Ureter (tissue), 1 donor: ENCODE measurements around the gene THRA. TPM values are rescaled to one million over a fixed set of nuclear protein-coding genes. Genes with fewer than 3 reads are reported as not detected.

Experiments
- DNase-seq: peaks from one replicate; pipeline ENCODE4 v3.0.0-alpha.2; 2020; ENCODE audit warnings: low spot score
- total RNA-seq: library from RNA; stranded (reverse); gene quantifications from one replicate; pipeline ENCODE4 v1.2.4, GENCODE V29; 2023
- donor health status: DM: yes; HTN: yes; CAD: no.

THRA gene
- total RNA-seq, 1 donor from 2014 or later: 54.7 TPM

DNA sequence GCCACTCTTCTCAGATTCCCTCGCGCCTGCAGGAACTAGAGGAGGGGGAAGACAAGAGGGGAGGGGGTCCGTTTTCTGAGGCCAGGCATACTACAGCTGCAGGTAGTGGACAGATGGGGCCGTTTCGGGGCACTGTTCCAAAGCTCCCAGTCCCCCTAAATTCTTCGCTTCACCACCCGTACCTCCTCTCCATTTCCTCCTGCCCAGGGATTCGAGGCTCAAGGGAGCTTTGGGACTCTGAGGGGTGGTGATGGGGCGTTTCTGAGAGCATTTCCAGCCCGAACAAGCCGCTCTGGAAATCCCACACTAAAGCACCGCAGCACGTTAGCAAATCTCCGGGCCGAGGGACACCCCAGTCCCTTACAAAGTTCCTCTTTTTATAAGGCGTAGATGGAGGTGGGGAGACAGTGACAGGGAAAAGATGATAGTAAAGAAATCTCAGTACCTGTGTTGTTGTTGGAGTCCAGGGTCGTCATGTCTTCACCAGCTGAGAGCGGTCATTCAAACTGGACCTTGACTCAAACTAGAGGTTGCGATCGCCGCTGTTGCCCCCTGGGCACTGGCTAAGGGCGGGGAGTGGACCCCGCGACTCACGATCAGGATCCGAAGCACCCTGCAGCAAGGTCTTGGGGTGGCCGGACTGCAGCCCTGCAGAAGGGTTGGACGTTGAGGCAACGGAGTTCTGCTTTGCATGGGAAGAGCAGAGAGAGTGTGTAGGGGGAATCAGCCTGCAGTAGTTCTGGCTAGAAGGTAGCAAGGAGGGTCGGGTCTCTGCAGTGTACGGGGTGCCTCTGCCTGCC is 37.1 kb downstream of the THRA start:
- no peak for DNase-seq

DNA sequence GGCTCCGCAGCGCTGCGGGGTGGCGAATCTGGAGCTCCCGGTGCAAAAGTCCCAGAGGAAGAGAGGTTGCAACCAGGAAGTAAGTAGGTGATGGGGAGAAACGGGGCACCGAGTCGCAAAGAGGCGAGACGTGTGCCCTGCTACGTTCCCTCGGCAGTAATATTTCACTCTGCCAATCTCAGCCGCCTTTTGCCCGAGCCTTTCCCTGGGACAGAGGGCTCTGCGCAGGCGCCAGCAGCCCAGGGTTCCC is 37.6 kb downstream of the THRA start, which contains the start of gene NR1D1:
Gene NR1D1, minus strand, starts transcription at position 171 of the 250 bp plus-strand sequence. CDS start 495 bp downstream, outside the sequence.
- DNase-seq: no peak

DNA sequence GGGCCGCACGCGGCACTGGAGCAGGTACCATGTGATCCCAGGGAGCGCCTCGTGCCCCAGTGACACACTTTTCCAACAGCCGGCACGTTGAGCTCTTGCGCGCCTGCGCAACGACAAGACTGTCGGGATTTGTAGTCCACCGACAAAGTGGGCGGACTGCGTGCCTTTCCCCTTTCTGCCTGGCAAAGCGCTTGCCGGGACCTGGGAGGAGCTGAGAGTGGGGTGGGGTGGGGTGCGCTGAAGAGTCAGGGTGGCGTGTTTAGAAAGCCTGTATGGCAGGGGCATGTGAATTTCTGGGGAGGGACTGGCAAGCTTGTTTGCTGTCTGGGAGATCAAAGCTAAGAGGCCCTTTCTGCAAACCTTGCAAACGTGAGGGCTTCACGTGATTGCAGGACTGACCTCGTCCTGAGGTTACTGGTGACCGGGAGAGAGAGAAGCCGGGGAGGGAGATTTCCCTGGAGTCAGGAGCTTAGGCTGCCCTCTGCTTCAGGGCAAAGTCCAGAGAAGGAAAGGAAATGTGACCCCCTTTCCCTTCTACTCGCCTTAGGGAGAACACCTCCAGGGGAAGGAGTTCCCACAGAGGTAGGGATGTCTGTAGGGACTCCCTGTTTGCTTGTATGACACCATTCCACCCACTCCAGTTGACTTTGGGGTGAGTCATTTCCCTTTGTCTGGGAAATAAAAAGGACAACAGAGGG is 38.1 kb downstream of the THRA start:
- peak; percentile 98 for DNase-seq

DNA sequence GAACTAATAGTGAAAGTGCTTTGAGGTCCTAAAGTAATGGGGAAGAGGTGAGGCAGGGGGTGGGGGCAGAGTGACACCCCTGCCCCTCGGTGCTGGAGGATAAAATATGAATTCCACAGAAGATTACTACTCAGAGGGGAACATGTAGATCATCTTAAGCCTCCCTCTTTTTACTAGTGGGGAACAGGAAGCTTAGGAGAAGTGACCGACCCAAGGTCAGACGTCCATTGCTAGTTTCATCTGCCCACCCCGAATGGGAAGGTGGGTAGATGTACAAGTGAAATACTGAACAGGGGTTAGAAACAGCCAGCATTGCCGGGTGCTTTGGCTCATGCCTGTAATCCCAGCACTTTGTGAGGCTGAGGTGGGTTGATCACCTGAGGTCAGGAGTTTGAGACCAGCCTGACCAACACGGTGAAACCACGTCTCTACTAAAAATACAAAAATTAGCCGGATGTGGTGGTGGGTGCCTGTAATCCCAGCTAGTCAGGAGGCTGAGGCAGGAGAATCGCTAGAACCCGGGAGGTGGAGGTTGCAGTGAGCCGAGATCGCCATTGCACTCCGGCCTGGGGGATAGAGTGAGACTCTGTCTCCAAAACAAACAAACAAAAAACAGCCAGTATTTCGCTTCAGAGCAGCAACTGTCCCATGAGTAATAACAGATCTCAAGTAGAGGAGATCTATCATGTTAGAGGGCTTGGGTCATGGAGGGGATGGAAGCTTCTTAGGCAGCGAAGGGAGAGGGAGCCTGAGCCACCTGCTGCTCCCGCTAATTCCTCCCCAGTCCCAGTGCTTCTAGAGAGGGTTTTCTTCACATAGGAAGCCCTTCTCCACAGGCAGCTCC is 38.8 kb downstream of the THRA start:
- no peak for DNase-seq

DNA sequence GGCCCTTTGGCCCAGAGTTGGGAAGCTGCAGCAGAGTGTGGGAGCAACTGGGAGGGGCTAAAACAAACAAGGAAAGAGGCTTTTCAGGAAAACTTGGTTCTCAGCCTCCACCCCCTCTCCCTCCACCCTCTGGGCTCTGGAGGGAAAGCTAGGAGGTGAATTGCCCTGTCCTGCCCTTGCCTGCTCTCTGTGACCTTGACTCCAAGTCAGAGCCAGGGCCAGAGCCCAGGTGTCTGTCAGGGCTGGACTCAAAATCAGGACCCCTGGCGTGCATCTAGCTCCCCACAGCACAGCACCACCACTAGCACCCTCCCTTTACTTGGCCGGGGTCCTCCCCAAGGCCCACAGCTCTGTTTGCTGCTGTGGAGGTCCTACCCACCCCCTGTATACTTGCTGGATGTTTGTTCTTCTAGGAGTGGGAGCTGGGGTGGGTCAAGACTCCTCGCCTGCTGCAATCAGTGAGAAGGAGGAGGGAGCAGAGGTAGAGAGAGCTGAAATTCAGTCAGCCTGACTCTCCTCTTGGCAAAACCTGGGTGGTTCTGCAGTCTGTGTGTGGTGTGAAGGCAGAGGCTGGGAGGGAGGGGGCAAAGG is 40.4 kb downstream of the THRA start:
- DNase-seq: no peak

DNA sequence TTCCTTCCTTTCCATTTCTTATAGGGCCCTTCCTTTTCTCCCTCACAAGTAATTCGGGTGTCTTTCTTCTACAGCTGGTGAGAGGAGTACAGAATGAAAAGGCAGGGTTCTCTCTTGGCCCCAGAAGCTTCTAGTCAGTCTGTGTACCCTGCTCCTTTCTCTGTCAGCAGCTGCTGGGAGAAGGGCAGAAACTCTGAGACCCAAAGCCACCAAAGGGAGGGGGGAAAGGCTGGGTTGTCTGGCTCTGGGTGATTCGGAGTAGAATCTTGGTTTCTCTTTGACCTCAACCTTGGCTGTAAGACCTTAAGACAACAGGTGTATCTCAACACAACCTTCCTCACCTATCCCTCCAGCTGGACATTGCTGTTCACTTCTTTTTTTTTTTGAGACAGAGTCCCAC is 40.9 kb downstream of the THRA start:
- no peak for DNase-seq

DNA sequence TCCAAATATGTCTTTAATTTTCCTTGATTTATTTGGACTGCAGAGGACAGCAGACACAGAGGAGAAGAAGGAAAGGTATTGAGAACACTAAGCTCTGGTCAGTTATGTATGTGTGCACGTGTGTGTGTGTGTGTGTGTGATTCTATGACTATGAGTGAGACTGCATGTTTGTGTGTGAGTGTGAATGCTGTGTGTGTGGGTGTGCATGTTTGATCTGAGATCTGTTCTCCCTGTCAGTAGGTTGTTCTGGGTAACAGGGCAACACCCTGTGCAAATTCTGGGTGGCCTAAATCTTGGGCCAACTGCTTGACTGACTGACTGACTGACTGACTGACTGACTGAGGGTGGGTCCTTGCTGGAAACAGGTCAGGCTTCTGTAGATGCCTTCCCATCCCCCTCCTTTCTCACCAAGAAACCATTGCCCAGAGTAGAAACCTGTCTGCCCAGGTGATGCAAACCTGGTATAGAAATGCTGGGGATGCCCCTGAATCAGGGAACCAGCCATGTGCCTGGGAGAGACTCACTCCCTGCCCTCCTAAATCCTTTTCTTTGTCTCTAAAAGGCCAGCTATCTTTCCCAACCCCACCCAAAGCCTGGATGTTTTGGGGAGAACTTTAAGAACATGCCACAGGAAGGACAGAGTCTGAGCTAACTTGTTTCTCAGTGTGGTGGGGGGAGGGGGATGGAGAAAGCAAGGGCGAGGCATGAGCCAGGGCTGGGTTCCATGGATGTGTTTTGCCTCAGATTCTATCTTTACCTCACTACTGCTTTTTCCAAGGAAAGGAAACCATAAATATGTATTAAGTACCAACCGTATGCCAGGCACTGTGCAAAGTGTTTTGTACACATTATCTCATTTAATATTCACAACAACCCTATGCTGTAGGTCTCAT is 42.1 kb downstream of the THRA start:
- no peak for DNase-seq

DNA sequence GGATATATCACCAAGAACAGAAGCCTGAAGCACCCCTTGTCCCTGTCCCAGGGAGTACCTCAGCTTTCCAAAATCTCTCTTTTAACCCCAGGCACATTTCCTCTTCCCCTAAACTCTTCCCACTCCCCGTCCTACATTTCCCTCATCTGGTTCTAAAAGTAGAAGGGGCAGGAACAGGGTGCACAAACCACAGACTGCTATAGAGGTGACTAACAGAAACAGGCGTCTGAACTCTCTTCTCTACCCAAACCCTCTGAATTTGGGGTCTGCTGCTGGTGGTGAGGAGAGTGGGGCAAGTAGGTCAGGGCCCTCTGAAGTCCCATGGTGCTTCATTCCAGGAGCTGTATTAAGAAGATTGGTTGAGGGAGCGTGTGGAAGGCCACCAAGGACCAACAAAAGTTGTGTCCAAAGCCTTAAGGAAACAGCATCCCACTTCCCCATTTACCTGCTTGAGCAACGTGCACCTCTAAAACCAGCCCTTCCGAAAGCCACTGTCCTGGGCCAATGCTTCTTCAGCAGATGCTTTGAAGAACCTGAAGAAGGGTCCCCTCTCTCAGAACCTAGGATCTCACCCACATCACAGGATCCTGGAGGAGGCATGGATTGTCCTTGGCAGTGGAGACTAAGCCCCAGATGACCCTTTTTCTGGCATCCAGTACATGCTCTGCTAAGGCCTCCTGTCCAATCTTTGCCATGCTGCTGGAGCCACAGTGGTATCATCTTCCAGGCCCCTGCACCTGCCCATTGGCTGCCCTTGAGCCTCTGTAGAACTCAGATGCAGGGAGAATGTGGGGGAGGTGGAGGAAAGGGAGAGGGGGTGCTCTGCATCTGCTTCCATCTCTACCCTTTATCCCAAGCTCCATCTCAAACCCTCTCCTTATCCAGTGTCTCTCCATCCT is 43.3 kb downstream of the THRA start:
- DNase-seq: no peak

DNA sequence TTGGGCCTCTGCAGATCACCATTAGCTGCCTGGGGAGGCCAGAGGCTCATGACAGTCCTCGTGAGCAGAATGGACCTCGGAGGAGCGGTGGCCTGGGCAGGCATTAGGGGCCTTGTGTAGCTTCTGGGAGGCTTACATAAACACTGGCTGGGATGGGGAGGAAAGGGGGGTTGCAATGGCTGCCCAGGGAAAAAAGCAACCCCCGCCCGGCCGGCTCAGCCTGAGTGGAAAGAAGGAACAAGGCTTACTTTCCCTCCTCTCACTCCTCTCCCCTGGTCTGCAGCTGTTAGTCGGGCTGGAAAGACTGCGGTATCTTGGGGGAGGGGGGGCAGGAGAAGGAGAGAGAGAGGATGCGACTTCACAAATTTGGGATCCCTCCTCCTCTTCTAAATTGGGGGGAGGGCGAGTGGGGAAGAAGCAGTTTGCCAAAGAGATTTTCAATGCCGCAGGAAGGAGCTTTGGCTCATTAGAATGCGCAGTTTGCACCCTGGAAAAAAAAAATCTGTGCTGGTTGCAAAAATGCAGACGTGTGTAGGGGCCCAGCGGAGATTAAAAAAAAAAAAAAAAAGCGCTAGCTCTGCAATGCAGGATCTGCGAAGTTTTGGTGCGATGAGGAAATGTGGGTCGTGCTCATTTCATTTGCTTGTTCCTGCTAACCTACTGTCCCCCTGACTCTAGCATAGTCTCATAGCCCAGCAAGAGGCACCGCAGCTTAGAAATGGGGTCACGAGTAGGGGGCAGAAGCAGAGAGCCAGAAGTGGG is 44.2 kb downstream of the THRA start:
- no peak for DNase-seq

DNA sequence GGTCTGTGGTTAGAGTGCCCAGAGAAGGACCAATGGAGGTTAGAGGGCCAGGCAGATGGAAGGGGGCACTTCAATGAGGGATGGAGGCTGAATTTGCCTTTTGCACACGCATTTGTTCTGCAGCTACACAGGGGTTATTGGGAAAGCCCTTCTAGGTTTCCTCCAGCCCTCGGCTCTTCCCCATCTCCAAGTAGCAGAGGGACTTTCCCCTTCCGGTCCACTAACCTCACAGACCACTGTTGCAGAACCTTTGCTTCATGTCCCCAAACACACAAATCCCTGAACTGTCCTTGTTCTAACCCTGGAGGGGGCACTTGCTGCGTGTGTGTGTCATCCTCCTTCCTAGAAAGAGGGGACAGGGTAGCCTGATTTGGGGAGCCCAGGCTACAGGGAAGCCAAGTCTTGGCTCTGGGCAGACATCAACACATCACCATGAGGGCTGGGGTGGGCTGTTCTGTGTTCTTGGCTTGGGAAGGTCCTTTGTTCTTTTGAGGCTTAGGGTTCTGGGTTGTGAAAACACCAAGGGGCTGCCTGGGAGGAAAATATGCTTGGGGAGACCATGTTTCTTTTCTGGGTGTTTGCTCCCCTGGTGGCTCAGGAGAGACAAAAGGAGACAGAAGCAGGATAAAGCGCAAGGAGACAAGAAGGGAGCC is 44.9 kb downstream of the THRA start:
- DNase-seq: no peak

DNA sequence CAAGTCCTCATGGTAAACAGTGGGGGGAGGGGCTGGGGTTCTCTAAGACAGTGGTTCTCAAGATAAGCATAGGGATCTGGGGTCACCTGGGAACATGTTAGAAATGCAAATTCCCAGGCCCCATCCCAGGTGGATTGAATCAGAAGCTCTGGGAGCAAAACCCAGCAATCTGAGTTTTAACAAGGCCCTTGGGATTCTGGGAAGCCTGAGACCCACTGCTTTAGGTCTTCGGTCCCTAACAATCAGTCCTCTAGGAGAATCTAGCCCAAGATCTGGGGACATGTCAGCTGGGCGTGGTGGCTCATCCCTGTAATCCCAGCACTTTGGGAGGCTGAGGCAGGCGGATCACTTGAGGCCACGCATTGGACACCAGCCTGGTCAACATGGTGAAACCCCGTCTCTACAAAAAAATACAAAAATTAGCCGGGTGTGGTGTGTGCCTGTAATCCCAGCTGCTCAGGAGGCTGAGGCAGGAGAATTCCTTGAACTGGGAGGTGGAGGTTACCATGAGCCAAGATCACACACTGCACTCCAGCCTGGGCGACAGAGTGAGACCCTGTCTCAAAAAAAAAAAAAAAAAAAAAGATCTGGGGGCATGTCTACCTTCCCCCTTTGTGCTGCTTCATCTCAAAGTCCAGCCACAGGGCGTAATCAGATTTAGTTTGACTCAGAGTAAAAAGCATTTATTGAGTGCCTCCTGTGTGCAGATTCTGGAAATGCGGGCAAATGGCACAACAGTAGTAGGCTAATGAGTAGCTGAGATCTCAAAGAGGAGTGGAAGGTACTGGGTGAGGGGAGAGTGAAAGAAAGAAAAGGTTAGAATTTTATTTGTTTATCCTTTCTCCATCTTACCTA is 46.4 kb downstream of the THRA start:
- no peak for DNase-seq

DNA sequence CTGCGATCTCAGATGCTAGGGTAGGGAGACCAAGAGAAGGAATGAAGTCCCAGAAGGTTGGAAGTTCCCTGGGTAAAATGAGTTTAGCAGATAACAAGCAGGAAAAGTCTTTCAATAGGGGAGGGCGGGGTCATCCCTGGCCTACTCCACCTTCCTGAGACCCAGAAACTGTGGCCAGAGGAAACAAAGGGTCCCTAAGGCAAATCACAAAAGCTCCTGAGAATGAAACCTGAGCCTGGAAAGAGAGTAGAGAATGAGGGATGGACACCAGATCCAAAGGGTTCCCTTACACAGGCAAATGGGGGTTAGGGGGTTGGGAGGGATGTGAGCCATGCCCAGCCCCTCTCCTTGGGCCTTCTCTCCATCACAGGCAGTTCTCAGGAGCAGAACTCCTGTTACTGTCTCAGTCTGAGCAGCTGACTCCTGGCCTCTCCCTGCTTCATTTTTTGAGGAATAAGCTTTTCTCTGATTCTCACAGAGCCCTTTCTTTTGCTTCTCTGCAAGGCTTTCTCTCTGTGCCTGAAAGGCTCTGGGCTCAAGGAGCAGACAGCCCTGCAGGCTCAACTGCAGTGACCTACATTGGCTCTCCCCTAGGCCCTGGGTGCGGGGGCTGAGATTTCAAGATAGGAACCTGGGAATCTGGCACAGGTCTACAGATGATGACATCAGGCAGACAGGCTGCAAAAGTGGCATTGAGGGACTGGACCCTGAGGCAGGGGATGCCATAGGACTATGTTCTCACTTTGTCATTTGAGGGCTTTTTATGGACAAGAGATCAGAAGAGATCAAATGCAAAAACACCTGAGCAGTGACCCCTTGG is 47.5 kb downstream of the THRA start:
- DNase-seq: no peak

DNA sequence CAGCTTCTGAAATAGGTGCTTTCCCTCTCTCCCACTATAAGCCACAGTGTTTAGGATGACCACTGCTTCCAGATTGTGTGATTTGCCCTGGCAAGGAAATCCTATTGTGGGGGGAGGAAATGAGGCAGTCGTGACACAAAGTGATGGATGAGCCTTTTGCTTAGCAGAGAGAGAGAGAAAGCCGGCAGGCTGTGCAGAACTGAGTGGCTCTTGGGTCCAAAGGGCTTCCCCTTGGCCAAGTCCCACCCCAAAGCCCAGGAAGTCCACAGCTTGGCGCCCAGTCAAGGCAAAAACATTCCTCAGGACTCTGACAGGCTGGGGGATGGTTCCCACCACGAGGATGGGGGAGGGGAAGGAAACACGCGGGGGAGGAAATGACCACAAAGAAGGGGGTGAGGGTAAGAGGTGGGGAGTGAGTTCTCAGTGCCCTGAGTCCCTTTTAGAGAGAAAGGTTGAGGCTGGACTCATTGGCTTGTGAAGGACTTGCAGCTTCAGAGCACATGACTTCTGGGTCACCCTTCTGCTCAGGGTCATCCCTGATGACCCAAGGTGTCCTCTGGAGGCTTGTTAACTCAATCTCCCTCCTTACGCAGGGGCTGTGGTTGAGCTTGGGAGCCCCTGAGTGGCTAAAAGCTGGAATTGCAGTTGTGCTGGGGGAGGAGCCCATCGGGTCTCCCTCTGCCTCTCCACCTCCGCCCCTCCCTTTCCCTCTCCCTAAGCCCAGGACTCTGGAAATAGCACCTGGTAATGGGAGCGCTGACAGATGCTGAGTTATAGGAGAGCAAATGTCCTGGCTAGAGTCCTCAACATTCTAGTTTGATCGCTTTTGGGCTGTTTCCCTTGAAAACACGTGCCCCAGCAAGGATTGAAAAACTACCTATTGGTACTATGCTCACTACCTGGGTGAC is 48.7 kb downstream of the THRA start:
- DNase-seq: peak; percentile 93

DNA sequence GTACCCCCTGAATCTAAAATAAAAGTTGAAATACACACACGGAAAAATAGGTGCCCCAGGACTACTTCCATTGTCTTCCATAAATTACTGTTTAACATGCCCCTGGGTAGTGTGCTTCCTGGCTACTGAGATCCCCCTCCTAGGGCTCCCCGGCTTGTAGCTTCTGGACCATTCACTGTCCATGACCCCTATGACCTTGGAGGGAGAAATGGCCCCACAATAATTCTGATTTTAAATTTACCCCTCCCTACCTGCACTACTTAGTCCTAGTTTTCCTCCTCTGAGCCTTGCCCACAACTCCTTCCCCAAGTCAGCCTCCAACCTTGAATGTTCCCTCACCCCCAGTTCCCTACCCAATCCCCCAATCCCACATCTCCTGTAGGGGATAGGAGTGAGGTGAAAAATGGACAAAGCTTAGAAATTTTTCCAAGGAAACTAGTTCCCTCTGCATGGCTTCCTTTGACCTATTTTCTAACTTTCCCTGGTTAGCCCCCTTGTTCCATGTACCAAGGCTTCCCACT is 49.5 kb downstream of the THRA start:
- DNase-seq: no peak

DNA sequence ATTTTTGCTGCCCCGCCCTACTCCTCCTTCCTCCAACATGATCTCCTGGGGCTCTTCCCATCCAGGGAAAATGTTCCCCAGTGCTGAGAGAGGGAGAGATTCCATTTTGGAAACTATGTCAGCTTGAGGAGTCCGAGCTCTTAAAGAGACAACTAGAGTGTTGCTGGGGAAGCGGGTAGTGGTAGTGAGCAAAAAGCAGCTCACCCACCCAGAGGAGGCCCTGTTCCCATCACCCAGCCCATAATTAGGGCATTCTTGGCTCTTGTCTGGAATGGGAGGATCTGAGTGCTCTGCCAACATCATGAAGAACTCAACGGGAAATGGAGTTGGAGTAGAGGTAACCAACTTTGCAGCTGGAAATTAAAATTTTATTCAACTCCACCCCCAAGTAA is 49.9 kb downstream of the THRA start:
- DNase-seq: no peak
